Loucy (cell line): ENCODE data around the gene SMCHD1.

Experiments
- EZH2phosphoT487 ChIP-seq: fragments of 200-600 bp; IDR thresholded peaks from 2 replicates; pipeline ENCODE4 v1.6.1; 2018; ENCODE audit warnings: antibody characterized with exemption, mild to moderate bottlenecking, moderate library complexity, borderline replicate concordance
- TF ChIP-seq, protein P1 (sequence below): fragments of 200-600 bp; sonication (generic); conservative IDR thresholded peaks from 2 replicates; pipeline ENCODE4 v1.5.1; 2014; ENCODE audit warnings: mild to moderate bottlenecking, antibody characterized with exemption, low read length

DNA sequence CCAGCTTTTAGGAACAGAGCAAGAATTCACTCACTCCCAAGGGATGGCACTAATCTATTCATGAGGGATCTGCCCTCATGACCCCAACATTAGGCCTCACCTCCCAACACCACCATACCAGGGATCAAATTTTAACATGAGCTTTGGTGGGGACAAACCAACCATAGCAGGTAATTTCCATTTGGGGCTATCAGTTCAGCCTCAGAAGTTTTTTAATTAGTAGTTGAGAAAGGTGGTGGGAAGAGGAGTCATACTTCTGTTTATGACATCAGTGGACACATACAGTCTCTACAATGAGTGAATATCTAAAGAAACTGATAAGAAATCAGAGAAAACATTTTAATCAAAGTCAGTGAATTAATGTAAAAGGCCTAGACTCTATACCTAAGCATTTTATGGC is 131.7 kb downstream of the SMCHD1 start:
- TF ChIP-seq, protein P1, sequence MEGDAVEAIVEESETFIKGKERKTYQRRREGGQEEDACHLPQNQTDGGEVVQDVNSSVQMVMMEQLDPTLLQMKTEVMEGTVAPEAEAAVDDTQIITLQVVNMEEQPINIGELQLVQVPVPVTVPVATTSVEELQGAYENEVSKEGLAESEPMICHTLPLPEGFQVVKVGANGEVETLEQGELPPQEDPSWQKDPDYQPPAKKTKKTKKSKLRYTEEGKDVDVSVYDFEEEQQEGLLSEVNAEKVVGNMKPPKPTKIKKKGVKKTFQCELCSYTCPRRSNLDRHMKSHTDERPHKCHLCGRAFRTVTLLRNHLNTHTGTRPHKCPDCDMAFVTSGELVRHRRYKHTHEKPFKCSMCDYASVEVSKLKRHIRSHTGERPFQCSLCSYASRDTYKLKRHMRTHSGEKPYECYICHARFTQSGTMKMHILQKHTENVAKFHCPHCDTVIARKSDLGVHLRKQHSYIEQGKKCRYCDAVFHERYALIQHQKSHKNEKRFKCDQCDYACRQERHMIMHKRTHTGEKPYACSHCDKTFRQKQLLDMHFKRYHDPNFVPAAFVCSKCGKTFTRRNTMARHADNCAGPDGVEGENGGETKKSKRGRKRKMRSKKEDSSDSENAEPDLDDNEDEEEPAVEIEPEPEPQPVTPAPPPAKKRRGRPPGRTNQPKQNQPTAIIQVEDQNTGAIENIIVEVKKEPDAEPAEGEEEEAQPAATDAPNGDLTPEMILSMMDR: no peak
- no peak for TF ChIP-seq EZH2phosphoT487
